GM18951 (cell line): ENCODE measurements around the gene CDS1.
"Not testable (repeated sequence)": the region's sequence is repeated elsewhere in the genome, so short reads cannot be mapped to it uniquely, and the experiment has no call there.

Source experiments
- POLR2A ChIP-seq: IDR thresholded peaks from 4 replicates; pipeline ENCODE4 v1.6.1; 2011; ENCODE audit warnings: mild to moderate bottlenecking; ENCODE audit not compliant: insufficient read length, insufficient read depth; ENCODE audit errors: extremely low read depth
- in situ Hi-C: fragments of 300-500 bp; cut with MboI; formaldehyde crosslinking; loops from one replicate; pipeline ENCODE4 v1.12.0; 2022; ENCODE audit warnings: low sequenced_read_pairs, mixed read lengths, inconsistent platforms; ENCODE audit not compliant: unreplicated experiment

CDS1 gene

GRCh38 chr4:84669201-84669600 lies 86.3 kb downstream of the CDS1 start:
- TF ChIP-seq POLR2A, result no peak
- in situ Hi-C loops, result no loop called here

- in situ Hi-C loops, result no loop called here
- no peak for TF ChIP-seq POLR2A
Measured at GRCh38 chr4:84672177-84672576, 89.2 kb downstream of the CDS1 start.

GRCh38 chr4:84673475-84674240 lies 90.7 kb downstream of the CDS1 start:
- TF ChIP-seq POLR2A, result no peak
- in situ Hi-C loops, result no loop called here

- no peak for TF ChIP-seq POLR2A
- in situ Hi-C loops, result no loop called here
Measured at GRCh38 chr4:84677093-84677492, 94.2 kb downstream of the CDS1 start.

- in situ Hi-C loops, result no loop called here
- TF ChIP-seq POLR2A, result no peak
Measured at GRCh38 chr4:84677995-84678394, 95.1 kb downstream of the CDS1 start.

- no peak for TF ChIP-seq POLR2A
- in situ Hi-C loops, result no loop called here
Measured at GRCh38 chr4:84678976-84679744, 96.2 kb downstream of the CDS1 start.

GRCh38 chr4:84680956-84681355 lies 98.0 kb downstream of the CDS1 start:
- no peak for TF ChIP-seq POLR2A
- in situ Hi-C loops, result no loop called here

GRCh38 chr4:84681486-84682274 lies 98.8 kb downstream of the CDS1 start:
- TF ChIP-seq POLR2A, result no peak
- in situ Hi-C loops, result no loop called here

- in situ Hi-C loops, result not testable (repeated sequence)
Measured at GRCh38 chr4:84682661-84683060, 99.7 kb downstream of the CDS1 start.

- in situ Hi-C loops, result no loop called here
- no peak for TF ChIP-seq POLR2A
Measured at GRCh38 chr4:84683064-84683850, 100.3 kb downstream of the CDS1 start.

GRCh38 chr4:84684361-84684760 lies 101.4 kb downstream of the CDS1 start:
- in situ Hi-C loops, result no loop called here

GRCh38 chr4:84685105-84685504 lies 102.2 kb downstream of the CDS1 start:
- in situ Hi-C loops, result no loop called here
- no peak for TF ChIP-seq POLR2A

More at GRCh38 chr4:84684361-84684760, 101.4 kb downstream of the CDS1 start:
- TF ChIP-seq POLR2A, result no peak

GRCh38 chr4:84688605-84689004 lies 105.7 kb downstream of the CDS1 start:
- no peak for TF ChIP-seq POLR2A
- in situ Hi-C loops, result no loop called here

GRCh38 chr4:84689197-84689596 lies 106.3 kb downstream of the CDS1 start:
- in situ Hi-C loops, result no loop called here
- no peak for TF ChIP-seq POLR2A
